ENCODE measurements around the gene ZNF460. TPM values are rescaled to one million over a fixed set of nuclear protein-coding genes. Genes with fewer than 3 reads are reported as not detected.

Gene ZNF460
- total and polyA plus RNA-seq, 2 of the 4 experiments (the other 2 are of a cell fraction) = 3.6 to 55.2 TPM

GRCh38 chr19:57342582-57342981, 62.3 kb downstream of the ZNF460 start:
- Histone ChIP-seq H2BK15ac (ENCODE audit: low read depth, low read length) (no peak overlapping the region), H2BK120ac (ENCODE audit: low read depth, low read length) (no peak overlapping the region), H3K23ac (ENCODE audit: low read depth, low read length) (no peak overlapping the region), H3K27me3 (ENCODE audit: control insufficient read depth, insufficient read depth, low read length) (no peaks in the 10 kb centered on the region), H3K18ac (ENCODE audit: low read depth, low read length) (no peak overlapping the region), H3K9me1 (ENCODE audit: insufficient read depth, low read length) (peaks cover 2% of the 10 kb centered on the region; the same call in 1 of the 2 replicates), H3K4me1 (ENCODE audit: control insufficient read depth, insufficient read depth, low read length) (no peaks in the 10 kb centered on the region), H2BK20ac (ENCODE audit: low read depth, low read length) (no peak overlapping the region), H3K27ac (ENCODE audit: insufficient read depth, low read length) (no peak overlapping the region), H3K4me2 (ENCODE audit: low read depth, low read length) (no peak overlapping the region), H4K91ac (ENCODE audit: insufficient read depth, low read depth, low read length) (no peak overlapping the region), H2AFZ (replicated peaks; ENCODE audit: low read length, poor library complexity) (no peak overlapping the region), H4K20me1 (ENCODE audit: insufficient read depth, low read length) (no peaks in the 10 kb centered on the region), H3K79me1 (ENCODE audit: low read depth in 1 of 2, low read length in 2 of 2) (peaks cover 0 to 4% of the 10 kb centered on the region in 2 experiments; a peak in 1 of 4 replicates), H3K4ac (ENCODE audit: low read depth, low read length) (no peak overlapping the region), H4K8ac (ENCODE audit: low read depth in 2 of 2, low read length in 2 of 2) (no peak overlapping the region), H3K14ac (replicated peaks; ENCODE audit: low read depth, low read length) (no peak overlapping the region), H3K56ac (ENCODE audit: extremely low read depth, insufficient read depth, low read length) (no peak overlapping the region), H3K9me3 (ENCODE audit: control insufficient read depth, insufficient read depth, low read length) (no peaks in the 10 kb centered on the region), H3K9ac (ENCODE audit: low read depth, low read length) (no peak overlapping the region), H2AK5ac (ENCODE audit: low read depth, low read length) (no peak overlapping the region), H4K5ac (ENCODE audit: low read depth, low read length) (no peak overlapping the region), H3K4me3 (ENCODE audit: insufficient read depth, low read depth, low read length) (no peak overlapping the region), H2BK5ac (ENCODE audit: low read depth, low read length, poor library complexity, severe bottlenecking) (no peak overlapping the region), H3K36me3 (ENCODE audit: control insufficient read depth, insufficient read depth, low read length) (no peaks in the 10 kb centered on the region), H2AK9ac (replicated peaks; ENCODE audit: low read depth, low read length, poor library complexity) (no peak overlapping the region)
- ATAC-seq (ENCODE audit: low read depth) (no peak), DNase-seq (no peak)
- in situ Hi-C loops (cut with MboI; ENCODE audit: low sequenced_read_pairs) = no loop called here
- intact Hi-C loops (cut with micrococcal nuclease) = no loop called here
- ChIA-PET CTCF (no interaction called here), POLR2A (ENCODE audit: unreplicated experiment) (no interaction called here)
- dilution Hi-C loops (cut with HindIII; ENCODE audit: low sequenced_read_pairs, unreplicated experiment) = no loop called here
- no CpG with 5 or more reads among the region's 6 CpGs for WGBS, 2 experiments (ENCODE audit: extremely low coverage in 2 of 2, insufficient read length in 1 of 2)
- no TSS peak for BruUV-seq (replicated peaks)
- TF ChIP-seq MAZ (IDR thresholded peaks at IDR 0.05; ENCODE audit: borderline replicate concordance, low read depth, low read length) (no peak), SMC3 (IDR thresholded peaks at IDR 0.05; ENCODE audit: low read depth, low read length) (no peak), MAFK (IDR thresholded peaks at IDR 0.05; ENCODE audit: low read depth, low read length) (no peak), CEBPB (IDR thresholded peaks at IDR 0.05; ENCODE audit: low read depth, low read length) (no peak), MXI1 (IDR thresholded peaks at IDR 0.05; ENCODE audit: borderline replicate concordance, low read depth, low read length) (no peak), CTCF (conservative IDR thresholded peaks at IDR 0.05; ENCODE audit: low read depth, low read length) (no peak), ELK1 (IDR thresholded peaks at IDR 0.05; ENCODE audit: borderline replicate concordance, low read depth, low read length) (no peak), POLR2A (IDR thresholded peaks at IDR 0.05; ENCODE audit: low read depth, low read length) (no peak), BHLHE40 (IDR thresholded peaks at IDR 0.05; ENCODE audit: low read depth, low read length) (no peak), NFE2L2 (IDR thresholded peaks at IDR 0.05; ENCODE audit: low read depth, low read length) (no peak), USF2 (IDR thresholded peaks at IDR 0.05; ENCODE audit: low read depth, low read length) (no peak), RFX5 (IDR thresholded peaks at IDR 0.05; ENCODE audit: low read depth, low read length) (no peak), RCOR1 (IDR thresholded peaks at IDR 0.05; ENCODE audit: insufficient replicate concordance, low read length) (no peak), FOS (IDR thresholded peaks at IDR 0.05; ENCODE audit: low read depth, low read length) (no peak)

Data from IMR-90 (cell line).